Hepatocyte (in vitro differentiated cells): ENCODE measurements around the gene ZNF212. TPM values are rescaled to one million over a fixed set of nuclear protein-coding genes. Genes with fewer than 3 reads are reported as not detected.

Experiments used
- DNase-seq: peaks from one replicate; pipeline ENCODE4 v3.0.0-alpha.2; 2016; ENCODE audit warnings: low spot score
- H2AFZ ChIP-seq: fragments of 200-600 bp; sonication (generic); 2 replicates; pipeline ENCODE4 v1.6.0; 2016; ENCODE audit warnings: antibody characterized with exemption, mild to moderate bottlenecking
- H3K27ac ChIP-seq: fragments of 200-600 bp; sonication (generic); 2 replicates; pipeline ENCODE4 v1.5.1; 2016; ENCODE audit warnings: mild to moderate bottlenecking
- H3K27me3 ChIP-seq: fragments of 200-600 bp; sonication (generic); 2 replicates; pipeline ENCODE4 v1.6.1; 2016
- H3K36me3 ChIP-seq: fragments of 200-600 bp; sonication (generic); replicated peaks from 2 replicates; pipeline ENCODE4 v1.5.1; 2016; ENCODE audit warnings: low read depth; ENCODE audit not compliant: insufficient read depth
- H3K4me1 ChIP-seq: fragments of 200-600 bp; sonication (generic); 2 replicates; pipeline ENCODE4 v1.5.1; 2016; ENCODE audit warnings: mild to moderate bottlenecking, moderate library complexity; ENCODE audit not compliant: insufficient read depth
- H3K4me2 ChIP-seq: fragments of 200-600 bp; sonication (generic); 2 replicates; pipeline ENCODE4 v1.6.0; 2016
- H3K4me3 ChIP-seq: fragments of 200-600 bp; sonication (generic); 2 replicates; pipeline ENCODE4 v1.5.1; 2016; ENCODE audit warnings: mild to moderate bottlenecking
- H3K79me2 ChIP-seq: fragments of 200-600 bp; sonication (generic); 2 replicates; pipeline ENCODE4 v1.6.0; 2017; ENCODE audit warnings: mild to moderate bottlenecking
- H3K9me2 ChIP-seq: fragments of 200-600 bp; sonication (generic); replicated peaks from 2 replicates; pipeline ENCODE4 v1.6.0; 2017; ENCODE audit warnings: mild to moderate bottlenecking; ENCODE audit not compliant: insufficient read depth
- H3K9me3 ChIP-seq: fragments of 200-600 bp; sonication (generic); 2 replicates; pipeline ENCODE4 v1.5.1; 2016; ENCODE audit warnings: low read depth, mild to moderate bottlenecking
- H4K20me1 ChIP-seq: fragments of 200-600 bp; sonication (generic); 2 replicates; pipeline ENCODE4 v1.6.0; 2016; ENCODE audit warnings: mild to moderate bottlenecking; ENCODE audit not compliant: insufficient read depth, poor library complexity, severe bottlenecking
- EZH2 ChIP-seq: fragments of 200-600 bp; sonication (generic); IDR thresholded peaks from 2 replicates; pipeline ENCODE4 v1.6.1; 2016; ENCODE audit warnings: antibody characterized with exemption, mild to moderate bottlenecking, borderline replicate concordance
- EZH2phosphoT487 ChIP-seq: fragments of 200-600 bp; sonication (generic); IDR thresholded peaks from one replicate; pipeline ENCODE4 v1.6.1; 2018; ENCODE audit warnings: antibody characterized with exemption, mild to moderate bottlenecking, low read depth, moderate library complexity; ENCODE audit not compliant: unreplicated experiment, severe bottlenecking
- WGBS: methylation state at CpG from one replicate; pipeline ENCODE4 v1.1.6; 2016; ENCODE audit warnings: low lambda C conversion rate; ENCODE audit errors: missing lambda C conversion rate; 5-methylcytosine and 5-hydroxymethylcytosine counted together
- polyA plus RNA-seq: library from polyadenylated mRNA; unstranded; fragments of >200 nt; fragmentation: Nextera tagmentation; extraction: Ambion mirVana; gene quantifications from 2 replicates; pipeline ENCODE4 v1.2.1, GENCODE V29; 2016
- total RNA-seq: library from RNA; depleted of rRNA; stranded (reverse); fragments of >200 nt; gene quantifications from 2 replicates; pipeline ENCODE4 v1.2.3, GENCODE V29; 2014
- TF ChIP-seq, protein P1 (sequence below): fragments of 200-600 bp; sonication (generic); IDR thresholded peaks from 2 replicates; pipeline ENCODE4 v1.5.1; 2016; ENCODE audit warnings: antibody characterized with exemption, mild to moderate bottlenecking; ENCODE audit not compliant: poor library complexity

The ZNF212 gene
- total and polyA plus RNA-seq, 2 experiments from 2014 or later = 4.6 to 9.9 TPM

- no peak for DNase-seq
- no peak for TF ChIP-seq EZH2
- TF ChIP-seq EZH2phosphoT487 = no peak
- TF ChIP-seq, protein P1, sequence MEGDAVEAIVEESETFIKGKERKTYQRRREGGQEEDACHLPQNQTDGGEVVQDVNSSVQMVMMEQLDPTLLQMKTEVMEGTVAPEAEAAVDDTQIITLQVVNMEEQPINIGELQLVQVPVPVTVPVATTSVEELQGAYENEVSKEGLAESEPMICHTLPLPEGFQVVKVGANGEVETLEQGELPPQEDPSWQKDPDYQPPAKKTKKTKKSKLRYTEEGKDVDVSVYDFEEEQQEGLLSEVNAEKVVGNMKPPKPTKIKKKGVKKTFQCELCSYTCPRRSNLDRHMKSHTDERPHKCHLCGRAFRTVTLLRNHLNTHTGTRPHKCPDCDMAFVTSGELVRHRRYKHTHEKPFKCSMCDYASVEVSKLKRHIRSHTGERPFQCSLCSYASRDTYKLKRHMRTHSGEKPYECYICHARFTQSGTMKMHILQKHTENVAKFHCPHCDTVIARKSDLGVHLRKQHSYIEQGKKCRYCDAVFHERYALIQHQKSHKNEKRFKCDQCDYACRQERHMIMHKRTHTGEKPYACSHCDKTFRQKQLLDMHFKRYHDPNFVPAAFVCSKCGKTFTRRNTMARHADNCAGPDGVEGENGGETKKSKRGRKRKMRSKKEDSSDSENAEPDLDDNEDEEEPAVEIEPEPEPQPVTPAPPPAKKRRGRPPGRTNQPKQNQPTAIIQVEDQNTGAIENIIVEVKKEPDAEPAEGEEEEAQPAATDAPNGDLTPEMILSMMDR = no peak
Observed at GRCh38 chr7:149282331-149282655, 42.8 kb downstream of the ZNF212 start.

GRCh38 chr7:149283321-149283720 is 43.9 kb downstream of the ZNF212 start:
- H3K9me2 ChIP-seq = no peaks in the 10 kb centered on the region
- H3K79me2 ChIP-seq = no peaks in the 10 kb centered on the region
- H3K4me2 ChIP-seq = no peak overlapping the region
- no peak for DNase-seq
- H4K20me1 ChIP-seq = no peaks in the 10 kb centered on the region
- TF ChIP-seq, protein P1 = no peak
- TF ChIP-seq EZH2 = no peak
- WGBS = 96% methylated on average over 3 of the region's 3 CpGs
- H2AFZ ChIP-seq = no peak overlapping the region
- H3K4me3 ChIP-seq = no peak overlapping the region
- H3K27ac ChIP-seq = no peak overlapping the region
- H3K4me1 ChIP-seq = peaks cover 7% of the 10 kb centered on the region
- no peaks in the 10 kb centered on the region for H3K27me3 ChIP-seq
- no peaks in the 10 kb centered on the region for H3K36me3 ChIP-seq
- H3K9me3 ChIP-seq = no peaks in the 10 kb centered on the region

More at GRCh38 chr7:149282331-149282655, 42.8 kb downstream of the ZNF212 start:
- Histone ChIP-seq H3K27me3 (no peaks in the 10 kb centered on the region), H3K36me3 (no peaks in the 10 kb centered on the region), H3K4me2 (no peak overlapping the region), H4K20me1 (no peaks in the 10 kb centered on the region), H3K9me2 (no peaks in the 10 kb centered on the region), H3K4me3 (no peak overlapping the region), H2AFZ (no peak overlapping the region), H3K27ac (no peak overlapping the region), H3K79me2 (no peaks in the 10 kb centered on the region), H3K4me1 (peaks cover 7% of the 10 kb centered on the region), H3K9me3 (no peaks in the 10 kb centered on the region)
- WGBS = 83% methylated on average over 5 of the region's 5 CpGs

GRCh38 chr7:149284343-149284742 is 44.9 kb downstream of the ZNF212 start:
- Histone ChIP-seq H4K20me1 (no peaks in the 10 kb centered on the region), H2AFZ (no peak overlapping the region), H3K9me3 (no peaks in the 10 kb centered on the region), H3K27me3 (no peaks in the 10 kb centered on the region), H3K4me2 (peak overlapping the region; percentile 96), H3K4me3 (no peak overlapping the region), H3K79me2 (no peaks in the 10 kb centered on the region), H3K36me3 (no peaks in the 10 kb centered on the region), H3K27ac (no peak overlapping the region), H3K4me1 (peaks cover 7% of the 10 kb centered on the region), H3K9me2 (no peaks in the 10 kb centered on the region)
- WGBS = 80% methylated on average over 3 of the region's 3 CpGs
- DNase-seq = no peak
- TF ChIP-seq EZH2 (no peak), EZH2phosphoT487 (no peak)

DNA sequence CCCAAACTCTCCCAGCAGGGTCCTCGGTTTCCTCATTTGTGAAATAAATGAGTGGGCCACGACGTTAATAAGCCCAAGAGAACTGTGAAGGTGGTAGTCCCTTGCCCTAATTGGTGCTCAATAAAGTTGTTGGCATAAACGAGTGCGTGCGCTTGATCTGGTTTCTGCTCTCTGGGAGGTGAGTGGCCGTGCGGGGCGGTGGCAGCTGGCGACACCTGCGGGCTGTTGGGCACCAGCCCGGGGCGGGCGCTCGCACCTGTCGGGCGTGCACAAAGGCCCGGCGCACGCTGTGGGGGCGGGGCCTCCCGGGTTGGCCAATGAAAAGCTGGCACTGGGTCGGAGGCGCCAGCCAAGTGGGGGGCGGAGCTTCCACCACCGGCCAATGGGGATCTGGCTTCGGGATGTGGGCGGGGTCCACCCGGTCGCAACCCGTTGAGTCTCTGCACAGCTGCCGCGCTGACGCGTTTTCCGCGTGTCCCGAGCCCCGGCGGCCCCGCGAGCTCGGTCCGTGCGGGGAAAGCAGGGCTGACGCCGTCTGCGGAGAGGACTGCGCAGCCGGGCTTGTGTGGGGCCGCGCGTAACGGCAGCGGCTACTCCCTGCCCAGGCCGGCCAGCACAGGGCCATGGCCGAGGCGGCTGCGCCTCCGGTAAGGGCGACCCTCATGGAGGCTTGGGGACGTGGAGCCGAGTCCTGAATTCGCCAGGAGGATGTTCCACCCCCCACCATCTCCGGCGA is 45.6 kb downstream of the ZNF212 start:
- peak overlapping the region; percentile 51 for H3K4me3 ChIP-seq
- H3K4me1 ChIP-seq = peaks cover 7% of the 10 kb centered on the region
- peak overlapping the region; percentile 53 for H2AFZ ChIP-seq
- WGBS = 4% methylated on average over 58 of the region's 66 CpGs
- no peaks in the 10 kb centered on the region for H3K9me3 ChIP-seq
- no peaks in the 10 kb centered on the region for H3K36me3 ChIP-seq
- no peaks in the 10 kb centered on the region for H3K27me3 ChIP-seq
- H3K79me2 ChIP-seq = no peaks in the 10 kb centered on the region
- H3K27ac ChIP-seq = no peak overlapping the region
- peak overlapping the region; percentile 96 for H3K4me2 ChIP-seq
- no peaks in the 10 kb centered on the region for H3K9me2 ChIP-seq
- no peak for TF ChIP-seq EZH2phosphoT487
- TF ChIP-seq, protein P1 = peak; percentile 5
- H4K20me1 ChIP-seq = no peaks in the 10 kb centered on the region
- peak; percentile 97 for DNase-seq
